B cell (primary cell): ENCODE data around the gene M6PR. TPM values are rescaled to one million over a fixed set of nuclear protein-coding genes. Genes with fewer than 3 reads are reported as not detected.

Source experiments
- ATAC-seq: fragments of 200-7000 bp; cut with Tn5 transposase; one replicate; pipeline ENCODE4 v1.10.0; 2021; ENCODE audit warnings: low read depth, mild to moderate bottlenecking, moderate number of reproducible peaks, moderate library complexity
- CTCF ChIA-PET: fragments of 350-600 bp; sonication (Branson Sonifier 250); formaldehyde crosslinking; loops from one replicate; lab custom pipeline; 2021; ENCODE audit warnings: antibody characterized with exemption, inconsistent platforms; lab: Charles Lee
- POLR2A ChIA-PET: fragments of 350-600 bp; sonication (Branson Sonifier 250); formaldehyde crosslinking; loops from one replicate; lab custom pipeline; 2021; ENCODE audit warnings: antibody characterized with exemption; lab: Charles Lee
- DNase-seq: peaks from one replicate; pipeline ENCODE4 v3.0.0; 2013
- H2AFZ ChIP-seq: 2 replicates; pipeline ENCODE4 v1.6.1; 2012; ENCODE audit warnings: mild to moderate bottlenecking, low read depth, low read length; ENCODE audit not compliant: insufficient read depth, poor library complexity, severe bottlenecking
- H3K27ac ChIP-seq, 2 donors: 1 replicate in 1 of 2; 2 replicates in 1 of 2; pipeline ENCODE4 v1.5.1; 2012 to 2013; ENCODE audit warnings: low read length in 2 of 2, mild to moderate bottlenecking in 2 of 2, moderate library complexity in 1 of 2
- H3K27me3 ChIP-seq, 4 experiments: fragments of 200-600 bp in 1 of 4; sonication (generic) in 1 of 4; replicated peaks in 1 of 4; 1 replicate in 2 of 4; 2 replicates in 2 of 4; pipeline versions ENCODE4 v1.6.1 to v1.7.0; 2013 to 2016; ENCODE audit warnings: low read length in 3 of 4, mild to moderate bottlenecking in 2 of 4, mixed read lengths in 1 of 4, moderate library complexity in 1 of 4; ENCODE audit not compliant: insufficient read depth in 4 of 4, control insufficient read depth in 3 of 4; ENCODE audit errors: control extremely low read depth in 1 of 4
- H3K36me3 ChIP-seq, 2 experiments: replicated peaks in 1 of 2; 1 replicate in 1 of 2; 2 replicates in 1 of 2; pipeline versions ENCODE4 v1.6.1 to v1.7.1; 2013; ENCODE audit warnings: low read length in 1 of 2; ENCODE audit not compliant: insufficient read depth in 2 of 2, control insufficient read depth in 1 of 2; ENCODE audit errors: control extremely low read depth in 1 of 2, extremely low read depth in 1 of 2
- H3K4me1 ChIP-seq, 2 donors: fragments of 200-600 bp in 1 of 2; sonication (generic) in 1 of 2; 1 replicate in 1 of 2; 2 replicates in 1 of 2; pipeline versions ENCODE4 v1.5.1 to v1.6.1; 2013 to 2017; ENCODE audit warnings: low read length in 2 of 2; ENCODE audit not compliant: control insufficient read depth in 2 of 2, insufficient read depth in 2 of 2
- H3K4me2 ChIP-seq: replicated peaks from 2 replicates; pipeline ENCODE3; 2012; ENCODE audit warnings: mild to moderate bottlenecking, low read depth, low read length; ENCODE audit not compliant: poor library complexity, severe bottlenecking
- H3K4me3 ChIP-seq, 5 experiments: fragments of 200-600 bp in 1 of 5; sonication (generic) in 1 of 5; 1 replicate in 3 of 5; 2 replicates in 2 of 5; pipeline versions ENCODE4 v1.5.1 to v1.7.0; 2011 to 2016; ENCODE audit warnings: low read length in 4 of 5, mild to moderate bottlenecking in 4 of 5, low read depth in 2 of 5, control low read depth in 1 of 5, moderate library complexity in 1 of 5; ENCODE audit not compliant: insufficient read depth in 1 of 5; ENCODE audit errors: control extremely low read depth in 1 of 5, extremely low read depth in 1 of 5
- H3K79me2 ChIP-seq: fragments of 200-600 bp; sonication (generic); one replicate; pipeline ENCODE4 v1.6.0; 2016; ENCODE audit warnings: low read length; ENCODE audit not compliant: control insufficient read depth, insufficient read depth
- H3K9ac ChIP-seq: fragments of 200-600 bp; sonication (generic); 2 replicates; pipeline ENCODE4 v1.6.1; 2017; ENCODE audit warnings: mild to moderate bottlenecking, low read length, moderate library complexity
- H3K9me3 ChIP-seq, 3 donors: one replicate each; pipeline versions ENCODE4 v1.6.1 to v1.7.1; 2013; ENCODE audit warnings: low read length in 2 of 3; ENCODE audit not compliant: control insufficient read depth in 2 of 3, insufficient read depth in 1 of 3; ENCODE audit errors: control extremely low read depth in 1 of 3
- H4K20me1 ChIP-seq: 2 replicates; pipeline ENCODE4 v1.6.0; 2012; ENCODE audit warnings: mild to moderate bottlenecking, low read length; ENCODE audit not compliant: insufficient read depth, control insufficient read depth, poor library complexity, severe bottlenecking
- H3K27ac Mint-ChIP-seq: one replicate; pipeline ENCODE4 v1.8.0; 2021; ENCODE audit warnings: mixed read lengths
- H3K27me3 Mint-ChIP-seq: one replicate; pipeline ENCODE4 v1.8.0; 2021; ENCODE audit warnings: mixed read lengths
- H3K4me1 Mint-ChIP-seq: one replicate; pipeline ENCODE4 v1.8.0; 2021; ENCODE audit warnings: mixed read lengths
- H3K4me3 Mint-ChIP-seq: one replicate; pipeline ENCODE4 v1.8.0; 2021; ENCODE audit warnings: mixed read lengths
- H3K9me3 Mint-ChIP-seq: one replicate; pipeline ENCODE4 v1.8.0; 2022; ENCODE audit warnings: mixed read lengths; ENCODE audit not compliant: insufficient read depth
- EZH2 ChIP-seq: IDR thresholded peaks from 2 replicates; pipeline ENCODE4 v1.6.1; 2012; ENCODE audit warnings: borderline replicate concordance, low read depth, mild to moderate bottlenecking, moderate library complexity, low read length; ENCODE audit not compliant: insufficient read depth, poor library complexity, severe bottlenecking
- WGBS: methylation state at CpG from one replicate; pipeline ENCODE4 v1.1.5; 2013; ENCODE audit warnings: missing lambda C conversion rate; ENCODE audit not compliant: insufficient coverage; 5-methylcytosine and 5-hydroxymethylcytosine counted together
- intact Hi-C: fragments of 100-400 bp; cut with micrococcal nuclease; formaldehyde crosslinking; loops from one replicate; pipeline ENCODE4 v1.10.0; 2022
- polyA plus RNA-seq: library from polyadenylated mRNA; depleted of rRNA; stranded (reverse); fragments of >200 nt; gene quantifications from 2 replicates; pipeline ENCODE4 v1.2.3, GENCODE V29; 2012
- total RNA-seq, 2 donors: library from RNA; stranded (reverse); fragments of 120-200 nt in 1 of 2; gene quantifications; 1 replicate in 1 of 2; 2 replicates in 1 of 2; pipeline versions ENCODE4 v1.2.3 to v1.2.4, GENCODE V29; 2013 to 2022
- TF ChIP-seq, protein P1 (sequence below): fragments of 200-600 bp; IDR thresholded peaks from one replicate; pipeline ENCODE4 v1.8.0; 2022; ENCODE audit warnings: antibody characterized with exemption, mild to moderate bottlenecking

The M6PR gene
- total and polyA plus RNA-seq, 2 donors (not counting 1 experiment from before 2014, with no cell fraction given): 58.8 to 204 TPM

GRCh38 chr12:8996682-8997405, 47.4 kb upstream of the M6PR start:
- Histone ChIP-seq H3K4me2 (no peak overlapping the region), H2AFZ (no peak overlapping the region), H3K79me2 (no peaks in the 10 kb centered on the region), H4K20me1 (no peaks in the 10 kb centered on the region), H3K4me3 (no peak overlapping the region), H3K36me3 (no peaks in the 10 kb centered on the region), H3K27me3 (no peaks in the 10 kb centered on the region), H3K9me3 (no peaks in the 10 kb centered on the region), H3K27ac (no peak overlapping the region), H3K9ac (no peak overlapping the region), H3K4me1 (no peaks in the 10 kb centered on the region)
- intact Hi-C loops: no loop called here
- ATAC-seq (no peak), DNase-seq (no peak)
- Mint-ChIP-seq H3K9me3 (no peaks in the 10 kb centered on the region), H3K4me1 (no peaks in the 10 kb centered on the region), H3K27ac (no peak overlapping the region), H3K27me3 (no peaks in the 10 kb centered on the region), H3K4me3 (no peak overlapping the region)
- WGBS: 79% methylated on average over 2 of the region's 5 CpGs
- ChIA-PET CTCF (no interaction called here), POLR2A (no interaction called here)
- TF ChIP-seq, protein P1, sequence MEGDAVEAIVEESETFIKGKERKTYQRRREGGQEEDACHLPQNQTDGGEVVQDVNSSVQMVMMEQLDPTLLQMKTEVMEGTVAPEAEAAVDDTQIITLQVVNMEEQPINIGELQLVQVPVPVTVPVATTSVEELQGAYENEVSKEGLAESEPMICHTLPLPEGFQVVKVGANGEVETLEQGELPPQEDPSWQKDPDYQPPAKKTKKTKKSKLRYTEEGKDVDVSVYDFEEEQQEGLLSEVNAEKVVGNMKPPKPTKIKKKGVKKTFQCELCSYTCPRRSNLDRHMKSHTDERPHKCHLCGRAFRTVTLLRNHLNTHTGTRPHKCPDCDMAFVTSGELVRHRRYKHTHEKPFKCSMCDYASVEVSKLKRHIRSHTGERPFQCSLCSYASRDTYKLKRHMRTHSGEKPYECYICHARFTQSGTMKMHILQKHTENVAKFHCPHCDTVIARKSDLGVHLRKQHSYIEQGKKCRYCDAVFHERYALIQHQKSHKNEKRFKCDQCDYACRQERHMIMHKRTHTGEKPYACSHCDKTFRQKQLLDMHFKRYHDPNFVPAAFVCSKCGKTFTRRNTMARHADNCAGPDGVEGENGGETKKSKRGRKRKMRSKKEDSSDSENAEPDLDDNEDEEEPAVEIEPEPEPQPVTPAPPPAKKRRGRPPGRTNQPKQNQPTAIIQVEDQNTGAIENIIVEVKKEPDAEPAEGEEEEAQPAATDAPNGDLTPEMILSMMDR: no peak
- no peak for TF ChIP-seq EZH2

DNA sequence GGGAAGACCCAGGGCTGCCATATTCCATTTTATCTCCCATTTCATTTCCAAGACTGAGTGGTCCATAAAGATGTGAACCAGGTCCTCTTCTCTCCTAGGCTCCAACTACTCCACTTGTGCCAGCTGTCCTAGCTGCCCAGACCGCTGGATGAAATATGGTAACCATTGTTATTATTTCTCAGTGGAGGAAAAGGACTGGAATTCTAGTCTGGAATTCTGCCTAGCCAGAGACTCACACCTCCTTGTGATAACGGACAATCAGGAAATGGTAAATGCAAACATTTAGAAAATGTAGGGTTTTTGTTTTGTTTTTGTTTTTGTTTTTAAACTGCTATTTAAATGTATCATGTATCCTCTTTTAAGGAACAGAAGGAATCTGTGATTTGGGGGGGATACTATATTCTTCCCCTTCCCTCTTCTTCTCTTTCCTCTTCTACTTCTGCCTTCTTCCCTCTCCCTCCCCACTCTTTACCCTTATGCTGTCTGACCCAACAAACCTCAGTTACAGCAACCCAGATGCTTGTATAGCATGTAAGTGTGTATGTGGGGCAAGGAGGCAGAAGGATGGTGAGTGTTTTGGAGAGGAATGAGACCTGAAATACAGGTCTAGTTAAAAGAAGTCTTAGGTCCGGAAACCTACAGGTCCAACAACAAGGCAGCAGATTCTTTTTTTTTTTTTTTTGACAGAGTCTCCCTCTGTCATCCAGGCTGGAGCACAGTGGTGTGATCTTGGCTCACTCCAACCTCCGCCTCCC, 45.8 kb upstream of the M6PR start:
- intact Hi-C loops: no loop called here

More for the DNA sequence above, 45.8 kb upstream of the M6PR start:
- Histone ChIP-seq H3K27me3 (no peaks in the 10 kb centered on the region), H3K4me2 (no peak overlapping the region), H3K9ac (no peak overlapping the region), H3K79me2 (no peaks in the 10 kb centered on the region), H4K20me1 (no peaks in the 10 kb centered on the region), H3K4me1 (no peaks in the 10 kb centered on the region), H3K9me3 (no peaks in the 10 kb centered on the region), H3K4me3 (no peak overlapping the region), H2AFZ (no peak overlapping the region), H3K36me3 (no peaks in the 10 kb centered on the region), H3K27ac (no peak overlapping the region)
- ChIA-PET CTCF (no interaction called here), POLR2A (no interaction called here)
- Mint-ChIP-seq H3K27me3 (no peaks in the 10 kb centered on the region), H3K4me3 (no peak overlapping the region), H3K27ac (no peak overlapping the region), H3K4me1 (no peaks in the 10 kb centered on the region), H3K9me3 (no peaks in the 10 kb centered on the region)
- 100% methylated on average over 1 of the region's 4 CpGs for WGBS
- DNase-seq: no peak
- ATAC-seq: no peak
- TF ChIP-seq EZH2: no peak
- TF ChIP-seq, protein P1: no peak
